ENCODE measurements around the gene SUMO1.
A peak's percentile ranks its signal among the peaks of the same experiment; 100 is the strongest.

SUMO1 gene

GRCh38 chr2:202196727-202197126 lies 41.7 kb downstream of the SUMO1 start:
- DNase-seq: no peak

- DNase-seq: no peak
Observed at GRCh38 chr2:202194418-202194817, 44.0 kb downstream of the SUMO1 start.

GRCh38 chr2:202193881-202194353 lies 44.5 kb downstream of the SUMO1 start:
- DNase-seq: no peak

- no peak for DNase-seq
Observed at GRCh38 chr2:202193305-202193704, 45.1 kb downstream of the SUMO1 start.

GRCh38 chr2:202187570-202187969 lies 50.8 kb downstream of the SUMO1 start:
- DNase-seq: no peak

GRCh38 chr2:202186641-202187202 lies 51.7 kb downstream of the SUMO1 start:
- DNase-seq: no peak

GRCh38 chr2:202185156-202185555 lies 53.2 kb downstream of the SUMO1 start:
- DNase-seq: no peak

GRCh38 chr2:202184557-202184956 lies 53.8 kb downstream of the SUMO1 start:
- no peak for DNase-seq

- peak; percentile 3 for DNase-seq
Observed at GRCh38 chr2:202178346-202178958, 59.9 kb downstream of the SUMO1 start.

- DNase-seq: no peak
Observed at GRCh38 chr2:202172439-202173211, 65.8 kb downstream of the SUMO1 start.

- DNase-seq: no peak
Observed at GRCh38 chr2:202171241-202171825, 67.1 kb downstream of the SUMO1 start.

GRCh38 chr2:202169832-202170424 lies 68.5 kb downstream of the SUMO1 start:
- DNase-seq: no peak

GRCh38 chr2:202169131-202169530 lies 69.3 kb downstream of the SUMO1 start:
- no peak for DNase-seq

GRCh38 chr2:202165945-202166344 lies 72.5 kb downstream of the SUMO1 start:
- no peak for DNase-seq

GRCh38 chr2:202165208-202165607 lies 73.2 kb downstream of the SUMO1 start:
- no peak for DNase-seq

- DNase-seq: no peak
Observed at GRCh38 chr2:202164411-202164810, 74.0 kb downstream of the SUMO1 start.

- no peak for DNase-seq
Observed at GRCh38 chr2:202161151-202161835, 77.1 kb downstream of the SUMO1 start.

GRCh38 chr2:202158796-202159195 lies 79.6 kb downstream of the SUMO1 start:
- DNase-seq: no peak

GRCh38 chr2:202157211-202157990 lies 81.0 kb downstream of the SUMO1 start:
- no peak for DNase-seq
